Neural crest cell (in vitro differentiated cells): ENCODE data around the gene PIP5K1A. TPM values are rescaled to one million over a fixed set of nuclear protein-coding genes. Genes with fewer than 3 reads are reported as not detected.
A peak's percentile ranks its signal among the peaks of the same experiment; 100 is the strongest.

Source experiments
- DNase-seq: peaks from one replicate; pipeline ENCODE4 v3.0.0; 2021; ENCODE audit warnings: low read depth, mixed read lengths, low spot score
- H3K27ac Mint-ChIP-seq: one replicate; pipeline ENCODE4 v1.8.0; 2021; ENCODE audit warnings: mild to moderate bottlenecking, mixed read lengths; ENCODE audit not compliant: unreplicated experiment
- H3K27me3 Mint-ChIP-seq: 2 replicates; pipeline ENCODE4 v1.8.0; 2021; ENCODE audit warnings: low read depth, mild to moderate bottlenecking, mixed read lengths
- H3K36me3 Mint-ChIP-seq: 2 replicates; pipeline ENCODE4 v1.8.0; 2021; ENCODE audit warnings: low read depth, mild to moderate bottlenecking, mixed read lengths
- H3K4me1 Mint-ChIP-seq: 2 replicates; pipeline ENCODE4 v1.8.0; 2021; ENCODE audit warnings: mixed read lengths
- H3K4me3 Mint-ChIP-seq: one replicate; pipeline ENCODE4 v1.8.0; 2021; ENCODE audit warnings: mild to moderate bottlenecking, mixed read lengths
- H3K9me3 Mint-ChIP-seq: 2 replicates; pipeline ENCODE4 v1.8.0; 2021; ENCODE audit warnings: mixed read lengths
- CTCF ChIP-seq: fragments of 200-600 bp; sonication (generic); conservative IDR thresholded peaks from 2 replicates; pipeline ENCODE4 v1.5.0; 2021; ENCODE audit warnings: antibody characterized with exemption, mild to moderate bottlenecking
- total RNA-seq: library from RNA; stranded (reverse); gene quantifications from 2 replicates; pipeline ENCODE4 v1.2.1, GENCODE V29; 2021

PIP5K1A gene
- total RNA-seq, 1 donor from 2014 or later: 96.2 TPM

GRCh38 chr1:151277249-151277648 is 78.9 kb downstream of the PIP5K1A start:
- Mint-ChIP-seq H3K27me3 (peaks cover 18% of the 10 kb centered on the region), H3K36me3 (peaks cover 5% of the 10 kb centered on the region), H3K9me3 (no peaks in the 10 kb centered on the region), H3K27ac (no peak overlapping the region), H3K4me3 (no peak overlapping the region), H3K4me1 (peaks cover 10% of the 10 kb centered on the region)
- TF ChIP-seq CTCF: no peak
- DNase-seq: no peak

- Mint-ChIP-seq H3K4me3 (peak overlapping the region; percentile 100), H3K27me3 (peaks cover 18% of the 10 kb centered on the region), H3K4me1 (peaks cover 26% of the 10 kb centered on the region), H3K9me3 (no peaks in the 10 kb centered on the region), H3K36me3 (no peaks in the 10 kb centered on the region), H3K27ac (peak overlapping the region; percentile 100)
- peak; percentile 30 for TF ChIP-seq CTCF
- DNase-seq: peak; percentile 97
Measured at GRCh38 chr1:151281225-151281968, 83.0 kb downstream of the PIP5K1A start.

GRCh38 chr1:151281969-151282882 is 83.9 kb downstream of the PIP5K1A start, which contains the start of gene ZNF687:
TSS of gene ZNF687 (plus strand) at chr1:151282299. CDS start at chr1:151286292, 3,993 bp downstream.
- TF ChIP-seq CTCF: no peak
- Mint-ChIP-seq H3K9me3 (no peaks in the 10 kb centered on the region), H3K4me3 (peak within 1 kb of the TSS; percentile 100), H3K36me3 (no peaks in the 10 kb centered on the region), H3K4me1 (peaks cover 26% of the 10 kb centered on the region), H3K27me3 (peaks cover 10% of the 10 kb centered on the region), H3K27ac (peak within 1 kb of the TSS; percentile 100)
- DNase-seq: peak; percentile 98

GRCh38 chr1:151282883-151283725 is 84.8 kb downstream of the PIP5K1A start:
- Mint-ChIP-seq H3K9me3 (no peaks in the 10 kb centered on the region), H3K27me3 (peaks cover 4% of the 10 kb centered on the region), H3K4me1 (peaks cover 26% of the 10 kb centered on the region), H3K36me3 (no peaks in the 10 kb centered on the region), H3K4me3 (peak overlapping the region; percentile 100), H3K27ac (peak overlapping the region; percentile 89)
- DNase-seq: no peak
- no peak for TF ChIP-seq CTCF
